Inferior parietal cortex (tissue), 1 donor: Measurements from ENCODE around the gene TASOR2.

Experiments used
- DNase-seq: peaks from one replicate; pipeline ENCODE4 v3.0.0-alpha.2; 2016; ENCODE audit errors: extremely low spot score

Gene TASOR2

GRCh38 chr10:5684971-5685763 is 529 bp downstream of the TASOR2 start:
- DNase-seq, result peak; percentile 77

GRCh38 chr10:5685764-5686240 is 1.2 kb downstream of the TASOR2 start:
- no peak for DNase-seq

- no peak for DNase-seq
Measured at GRCh38 chr10:5688587-5688986, 3.9 kb downstream of the TASOR2 start.

GRCh38 chr10:5691786-5692185 is 7.1 kb downstream of the TASOR2 start:
- DNase-seq, result no peak

GRCh38 chr10:5692461-5693358 is 8.1 kb downstream of the TASOR2 start:
- DNase-seq, result peak; percentile 16

- DNase-seq, result no peak
Measured at GRCh38 chr10:5694573-5694972, 9.9 kb downstream of the TASOR2 start.

- DNase-seq, result no peak
Measured at GRCh38 chr10:5697342-5697741, 12.7 kb downstream of the TASOR2 start.

GRCh38 chr10:5698062-5698461 is 13.4 kb downstream of the TASOR2 start:
- no peak for DNase-seq

- DNase-seq, result no peak
Measured at GRCh38 chr10:5708356-5708755, 23.7 kb downstream of the TASOR2 start.

GRCh38 chr10:5709865-5710264 is 25.2 kb downstream of the TASOR2 start:
- DNase-seq, result no peak

- DNase-seq, result no peak
Measured at GRCh38 chr10:5710859-5711258, 26.2 kb downstream of the TASOR2 start.

GRCh38 chr10:5711642-5712041 is 27.0 kb downstream of the TASOR2 start:
- no peak for DNase-seq

- no peak for DNase-seq
Measured at GRCh38 chr10:5719546-5719945, 34.9 kb downstream of the TASOR2 start.

- no peak for DNase-seq
Measured at GRCh38 chr10:5720182-5720581, 35.5 kb downstream of the TASOR2 start.

- no peak for DNase-seq
Measured at GRCh38 chr10:5723692-5724091, 39.1 kb downstream of the TASOR2 start.

- DNase-seq, result no peak
Measured at GRCh38 chr10:5730766-5731165, 46.1 kb downstream of the TASOR2 start.

- DNase-seq, result no peak
Measured at GRCh38 chr10:5731559-5731958, 46.9 kb downstream of the TASOR2 start.

GRCh38 chr10:5732141-5732540 is 47.5 kb downstream of the TASOR2 start:
- no peak for DNase-seq
